Globus pallidus (tissue), 1 donor: ENCODE measurements around the gene TEX261.

Source experiments
- DNase-seq: peaks from one replicate; pipeline ENCODE4 v3.0.0-alpha.2; 2015; ENCODE audit warnings: low spot score

The TEX261 gene

GRCh38 chr2:70936165-70936978 is 58.3 kb downstream of the TEX261 start:
- no peak for DNase-seq
